H9 (cell line): ENCODE measurements around the gene CXCL8. TPM values are rescaled to one million over a fixed set of nuclear protein-coding genes. Genes with fewer than 3 reads are reported as not detected.

Experiments
- DNase-seq: peaks from one replicate; pipeline ENCODE4 v3.0.0-alpha.2; 2017
- H2AFZ ChIP-seq: one replicate; pipeline ENCODE4 v1.6.1; 2013; ENCODE audit warnings: mild to moderate bottlenecking, low read length, control low read depth, moderate library complexity
- H2AK5ac ChIP-seq: 2 replicates; pipeline ENCODE4 v1.6.1; 2013; ENCODE audit warnings: low read length, control low read depth, mixed read lengths; ENCODE audit not compliant: insufficient read length
- H2BK120ac ChIP-seq: one replicate; pipeline ENCODE4 v1.6.1; 2013; ENCODE audit warnings: low read depth, mild to moderate bottlenecking, low read length, control low read depth, inconsistent platforms; ENCODE audit not compliant: poor library complexity, severe bottlenecking
- H2BK12ac ChIP-seq: 2 replicates; pipeline ENCODE4 v1.6.1; 2013; ENCODE audit warnings: low read length, control low read depth, mixed read lengths, low read depth; ENCODE audit not compliant: insufficient read length
- H2BK15ac ChIP-seq: 2 replicates; pipeline ENCODE4 v1.6.1; 2013; ENCODE audit warnings: low read depth, low read length, control low read depth
- H2BK20ac ChIP-seq: one replicate; pipeline ENCODE4 v1.6.1; 2013; ENCODE audit warnings: low read depth, mild to moderate bottlenecking, low read length, control low read depth, inconsistent platforms; ENCODE audit not compliant: poor library complexity, severe bottlenecking
- H2BK5ac ChIP-seq: 2 replicates; pipeline ENCODE4 v1.6.1; 2013; ENCODE audit warnings: low read length, control low read depth, mixed read lengths; ENCODE audit not compliant: insufficient read length
- H3K14ac ChIP-seq: 2 replicates; pipeline ENCODE4 v1.6.1; 2013; ENCODE audit warnings: low read length, control low read depth; ENCODE audit not compliant: insufficient read depth
- H3K18ac ChIP-seq: 2 replicates; pipeline ENCODE4 v1.6.1; 2013; ENCODE audit warnings: low read depth, mild to moderate bottlenecking, mixed read lengths, low read length, control low read depth; ENCODE audit not compliant: insufficient read length
- H3K23ac ChIP-seq: 2 replicates; pipeline ENCODE4 v1.6.1; 2013; ENCODE audit warnings: low read length, control low read depth, mixed read lengths, low read depth; ENCODE audit not compliant: insufficient read length
- H3K23me2 ChIP-seq: 2 replicates; pipeline ENCODE4 v1.6.1; 2013; ENCODE audit warnings: low read depth, mild to moderate bottlenecking, mixed read lengths, low read length, control low read depth; ENCODE audit not compliant: insufficient read length, poor library complexity, severe bottlenecking
- H3K27ac ChIP-seq: 2 replicates; pipeline ENCODE4 v1.5.1; 2013; ENCODE audit warnings: low read length, control low read depth, mixed read lengths, low read depth; ENCODE audit not compliant: insufficient read length
- H3K27me3 ChIP-seq: 2 replicates; pipeline ENCODE4 v1.6.1; 2013; ENCODE audit warnings: low read length, control low read depth, inconsistent platforms; ENCODE audit not compliant: insufficient read depth
- H3K4ac ChIP-seq: 2 replicates; pipeline ENCODE4 v1.6.1; 2013; ENCODE audit warnings: low read depth, mild to moderate bottlenecking, control low read depth, inconsistent platforms, low read length, moderate library complexity
- H3K4me1 ChIP-seq: 2 replicates; pipeline ENCODE4 v1.6.1; 2013; ENCODE audit warnings: low read length, control low read depth, inconsistent platforms; ENCODE audit not compliant: insufficient read depth
- H3K4me2 ChIP-seq: 2 replicates; pipeline ENCODE4 v1.6.1; 2013; ENCODE audit warnings: low read length, control low read depth, mixed read lengths; ENCODE audit not compliant: insufficient read length, insufficient read depth
- H3K56ac ChIP-seq: 2 replicates; pipeline ENCODE4 v1.6.1; 2013; ENCODE audit warnings: low read depth, mild to moderate bottlenecking, mixed read lengths, low read length, control low read depth; ENCODE audit not compliant: insufficient read length
- H3K79me1 ChIP-seq: 2 replicates; pipeline ENCODE4 v1.6.1; 2013; ENCODE audit warnings: low read depth, mild to moderate bottlenecking, moderate library complexity, low read length, control low read depth, inconsistent platforms; ENCODE audit not compliant: insufficient read depth, poor library complexity, severe bottlenecking
- H3K79me2 ChIP-seq: 2 replicates; pipeline ENCODE4 v1.6.1; 2013; ENCODE audit warnings: low read length, control low read depth, inconsistent platforms; ENCODE audit not compliant: insufficient read depth
- H3K9ac ChIP-seq: 2 replicates; pipeline ENCODE4 v1.6.1; 2013; ENCODE audit warnings: low read length, control low read depth, mixed read lengths; ENCODE audit not compliant: insufficient read length; ENCODE audit errors: extremely low read depth
- H3K9me3 ChIP-seq: one replicate; pipeline ENCODE4 v1.6.1; 2013; ENCODE audit warnings: low read depth, low read length, inconsistent platforms; ENCODE audit not compliant: control insufficient read depth
- H3T11ph ChIP-seq: one replicate; pipeline ENCODE4 v1.6.1; 2013; ENCODE audit warnings: mild to moderate bottlenecking, low read length, control low read depth, inconsistent platforms
- H4K20me1 ChIP-seq: one replicate; pipeline ENCODE4 v1.6.1; 2013; ENCODE audit not compliant: control insufficient read depth, insufficient read length, insufficient read depth
- H4K5ac ChIP-seq: 2 replicates; pipeline ENCODE4 v1.6.1; 2013; ENCODE audit warnings: low read depth, mild to moderate bottlenecking, mixed read lengths, low read length, control low read depth; ENCODE audit not compliant: insufficient read length
- H4K8ac ChIP-seq: replicated peaks from 2 replicates; pipeline ENCODE4 v1.6.1; 2013; ENCODE audit warnings: low read length, control low read depth, mixed read lengths, low read depth; ENCODE audit not compliant: insufficient read length
- H4K91ac ChIP-seq: 2 replicates; pipeline ENCODE4 v1.6.1; 2013; ENCODE audit warnings: low read depth, mild to moderate bottlenecking, moderate library complexity, mixed read lengths, low read length, control low read depth; ENCODE audit not compliant: insufficient read length
- H3K27ac Mint-ChIP-seq, 3 experiments: 2 replicates in 2 of 3; 3 replicates in 1 of 3; pipeline ENCODE4 v1.8.0; 2020 to 2021; ENCODE audit warnings: mixed read lengths in 3 of 3, mild to moderate bottlenecking in 1 of 3, moderate library complexity in 1 of 3
- H3K27me3 Mint-ChIP-seq: 2 replicates; pipeline ENCODE4 v1.8.0; 2021; ENCODE audit warnings: low read depth, mild to moderate bottlenecking, moderate library complexity, mixed read lengths
- H3K36me3 Mint-ChIP-seq, 3 experiments: 2 replicates in 2 of 3; 3 replicates in 1 of 3; pipeline ENCODE4 v1.8.0; 2020 to 2021; ENCODE audit warnings: low read depth in 3 of 3, mixed read lengths in 3 of 3; ENCODE audit not compliant: insufficient read depth in 1 of 3
- H3K4me1 Mint-ChIP-seq, 2 experiments: 2 replicates each; pipeline ENCODE4 v1.8.0; 2020; ENCODE audit warnings: mixed read lengths in 2 of 2
- H3K4me3 Mint-ChIP-seq, 2 experiments: 2 replicates in 1 of 2; 3 replicates in 1 of 2; pipeline ENCODE4 v1.8.0; 2020 to 2021; ENCODE audit warnings: mild to moderate bottlenecking in 2 of 2, mixed read lengths in 2 of 2, moderate library complexity in 1 of 2
- H3K9me3 Mint-ChIP-seq, 2 experiments: 2 replicates in 1 of 2; 3 replicates in 1 of 2; pipeline ENCODE4 v1.8.0; 2020; ENCODE audit warnings: mild to moderate bottlenecking in 2 of 2, mixed read lengths in 2 of 2, moderate library complexity in 1 of 2
- CTCF ChIP-seq: fragments of 200-600 bp; sonication (generic); conservative IDR thresholded peaks from 3 replicates; pipeline ENCODE4 v1.8.0; 2021; ENCODE audit warnings: antibody characterized with exemption, mild to moderate bottlenecking
- WGBS: extraction: QIAGEN DNeasy Blood & Tissue Kit; methylation state at CpG from one replicate; pipeline ENCODE4 v1.1.7; 2013; ENCODE audit warnings: missing lambda C conversion rate, low lambda C conversion rate, mixed read lengths; ENCODE audit not compliant: insufficient read length; ENCODE audit errors: extremely low coverage; 5-methylcytosine and 5-hydroxymethylcytosine counted together
- total RNA-seq: library from RNA; stranded (reverse); gene quantifications from 2 replicates; pipeline ENCODE4 v1.2.1, GENCODE V29; 2021

Gene CXCL8
- total RNA-seq, 1 experiment from 2014 or later, result not detected

GRCh38 chr4:73751166-73751565, 10.8 kb downstream of the CXCL8 start:
- no peak overlapping the region for H2BK5ac ChIP-seq
- no peak overlapping the region for H4K5ac ChIP-seq
- no peaks in the 10 kb centered on the region for H3K27me3 ChIP-seq
- no peak overlapping the region for H3K4me3 Mint-ChIP-seq
- H2AFZ ChIP-seq, result no peak overlapping the region
- no peak overlapping the region for H2AK5ac ChIP-seq
- no peak overlapping the region for H2BK12ac ChIP-seq
- no peaks in the 10 kb centered on the region for H3K9me3 ChIP-seq
- no peak overlapping the region for H3T11ph ChIP-seq
- H3K4me1 ChIP-seq, result no peaks in the 10 kb centered on the region
- no peaks in the 10 kb centered on the region for H3K27me3 Mint-ChIP-seq
- H3K18ac ChIP-seq, result no peak overlapping the region
- H3K4me2 ChIP-seq, result no peak overlapping the region
- peaks cover 0 to 4% of the 10 kb centered on the region in 2 experiments; a peak in 1 of 4 replicates for H3K4me1 Mint-ChIP-seq
- H2BK20ac ChIP-seq, result no peak overlapping the region
- no peak overlapping the region for H4K91ac ChIP-seq
- H3K23ac ChIP-seq, result no peak overlapping the region
- H3K56ac ChIP-seq, result no peak overlapping the region
- no peak overlapping the region for H3K4ac ChIP-seq
- H3K27ac Mint-ChIP-seq, result no peak overlapping the region
- H3K9ac ChIP-seq, result no peak overlapping the region
- WGBS, result no CpG with 5 or more reads among the region's 2 CpGs
- no peak overlapping the region for H3K14ac ChIP-seq
- no peaks in the 10 kb centered on the region for H4K20me1 ChIP-seq
- no peaks in the 10 kb centered on the region for H3K79me2 ChIP-seq
- DNase-seq, result no peak
- TF ChIP-seq CTCF, result no peak
- H4K8ac ChIP-seq, result no peak overlapping the region
- H3K27ac ChIP-seq, result no peak overlapping the region
- no peaks in the 10 kb centered on the region for H3K79me1 ChIP-seq
- no peaks in the 10 kb centered on the region for H3K9me3 Mint-ChIP-seq
- no peak overlapping the region for H2BK15ac ChIP-seq
- no peaks in the 10 kb centered on the region for H3K36me3 Mint-ChIP-seq
- no peak overlapping the region for H2BK120ac ChIP-seq
- no peaks in the 10 kb centered on the region for H3K23me2 ChIP-seq
